Liver (tissue), 9 donors: ENCODE results near the gene SPAG16. TPM values are rescaled to one million over a fixed set of nuclear protein-coding genes. Genes with fewer than 3 reads are reported as not detected.

Source experiments
- DNase-seq: peaks from one replicate; pipeline ENCODE4 v3.0.0-alpha.2; 2017; ENCODE audit warnings: low spot score
- H3K27ac ChIP-seq, 2 donors: one replicate each; pipeline ENCODE4 v1.7.0; 2013; ENCODE audit warnings: inconsistent platforms in 2 of 2, low read length in 2 of 2, control low read depth in 1 of 2, low read depth in 1 of 2, mild to moderate bottlenecking in 1 of 2
- H3K27me3 ChIP-seq, 4 donors: one replicate each; pipeline versions ENCODE4 v1.6.1 to v1.7.0; 2013; ENCODE audit warnings: low read length in 3 of 4, inconsistent platforms in 1 of 4, mild to moderate bottlenecking in 1 of 4, moderate library complexity in 1 of 4; ENCODE audit not compliant: control insufficient read depth in 4 of 4, insufficient read depth in 4 of 4
- H3K36me3 ChIP-seq, 4 donors: one replicate each; pipeline versions ENCODE4 v1.6.1 to v1.7.0; 2013; ENCODE audit warnings: low read length in 3 of 4, mild to moderate bottlenecking in 3 of 4, low read depth in 1 of 4, moderate library complexity in 1 of 4; ENCODE audit not compliant: control insufficient read depth in 4 of 4, insufficient read depth in 3 of 4
- H3K4me1 ChIP-seq, 4 donors: one replicate each; pipeline versions ENCODE4 v1.6.1 to v1.7.0; 2013; ENCODE audit warnings: low read length in 3 of 4, mild to moderate bottlenecking in 3 of 4, moderate library complexity in 1 of 4; ENCODE audit not compliant: control insufficient read depth in 4 of 4, insufficient read depth in 4 of 4
- H3K4me3 ChIP-seq, 3 donors: one replicate each; pipeline versions ENCODE4 v1.6.1 to v1.7.0; 2013; ENCODE audit warnings: low read length in 3 of 3, control low read depth in 1 of 3, low read depth in 1 of 3, mild to moderate bottlenecking in 1 of 3
- H3K9ac ChIP-seq, 2 donors: one replicate each; pipeline ENCODE4 v1.7.0; 2013; ENCODE audit warnings: low read length in 2 of 2, mild to moderate bottlenecking in 2 of 2, moderate library complexity in 2 of 2, control low read depth in 1 of 2, low read depth in 1 of 2
- H3K9me3 ChIP-seq, 4 donors: one replicate each; pipeline versions ENCODE4 v1.6.1 to v1.7.0; 2013; ENCODE audit warnings: low read length in 3 of 4; ENCODE audit not compliant: control insufficient read depth in 4 of 4
- ATF3 ChIP-seq: IDR thresholded peaks from 2 replicates; pipeline ENCODE4 v1.6.1; 2016; ENCODE audit warnings: antibody characterized with exemption
- CTCF ChIP-seq: fragments of 150-350 bp; IDR thresholded peaks from 2 replicates; pipeline ENCODE4 v1.5.1; 2017; ENCODE audit warnings: improper control_type of control experiment, low read depth, low read length; ENCODE audit not compliant: missing input control
- EGR1 ChIP-seq, 2 donors: IDR thresholded peaks; 2 replicates each; pipeline ENCODE4 v1.6.1; 2016 to 2018; ENCODE audit warnings: antibody characterized with exemption in 2 of 2, low read depth in 2 of 2
- FOXA1 ChIP-seq: IDR thresholded peaks from 2 replicates; pipeline ENCODE4 v1.6.1; 2016; ENCODE audit warnings: antibody characterized with exemption
- FOXA2 ChIP-seq: IDR thresholded peaks from 2 replicates; pipeline ENCODE4 v1.6.1; 2016; ENCODE audit warnings: antibody characterized with exemption
- GABPA ChIP-seq, 2 donors: IDR thresholded peaks in 1 of 2; conservative IDR thresholded peaks in 1 of 2; 2 replicates each; pipeline ENCODE4 v1.6.1; 2016; ENCODE audit warnings: antibody characterized with exemption in 2 of 2, mild to moderate bottlenecking in 1 of 2, moderate library complexity in 1 of 2
- HNF4A ChIP-seq, 2 donors: conservative IDR thresholded peaks; 2 replicates each; pipeline ENCODE4 v1.6.1; 2016; ENCODE audit warnings: antibody characterized with exemption in 2 of 2, mild to moderate bottlenecking in 2 of 2
- HNF4G ChIP-seq: IDR thresholded peaks from 2 replicates; pipeline ENCODE4 v1.6.1; 2016; ENCODE audit warnings: antibody characterized with exemption
- JUND ChIP-seq, 2 donors: IDR thresholded peaks; 2 replicates each; pipeline ENCODE4 v1.6.1; 2016; ENCODE audit warnings: antibody characterized with exemption in 2 of 2
- NR2F2 ChIP-seq: IDR thresholded peaks from 2 replicates; pipeline ENCODE4 v1.6.1; 2016; ENCODE audit warnings: antibody characterized with exemption
- RAD21 ChIP-seq, 2 donors: IDR thresholded peaks; 2 replicates each; pipeline ENCODE4 v1.6.1; 2016; ENCODE audit warnings: antibody characterized with exemption in 2 of 2, mild to moderate bottlenecking in 2 of 2
- RXRA ChIP-seq, 2 donors: IDR thresholded peaks; 2 replicates each; pipeline ENCODE4 v1.6.1; 2017 to 2018; ENCODE audit warnings: antibody characterized with exemption in 2 of 2, mild to moderate bottlenecking in 1 of 2
- SP1 ChIP-seq: IDR thresholded peaks from 2 replicates; pipeline ENCODE4 v1.6.1; 2018; ENCODE audit warnings: antibody characterized with exemption, mild to moderate bottlenecking
- TAF1 ChIP-seq: conservative IDR thresholded peaks from 2 replicates; pipeline ENCODE4 v1.6.1; 2016; ENCODE audit warnings: antibody characterized with exemption, mild to moderate bottlenecking
- YY1 ChIP-seq: IDR thresholded peaks from 2 replicates; pipeline ENCODE4 v1.6.1; 2016; ENCODE audit warnings: antibody characterized with exemption, mild to moderate bottlenecking
- WGBS: extraction: QIAGEN DNeasy Blood & Tissue Kit; methylation state at CpG from one replicate; pipeline ENCODE4 v1.1.7; 2013; 5-methylcytosine and 5-hydroxymethylcytosine counted together
- polyA plus RNA-seq, 2 donors: library from polyadenylated mRNA; stranded (reverse) in 1 of 2; unstranded in 1 of 2; fragments of 200-250 nt in 1 of 2; fragments of >200 nt in 1 of 2; fragmentation: Nextera tagmentation in 1 of 2; extraction: Ambion mirVana in 1 of 2; gene quantifications; one replicate each; pipeline versions ENCODE4 v1.2.1 to v1.2.3, GENCODE V29; 2013 to 2015
- total RNA-seq, 2 donors: library from RNA; depleted of rRNA; stranded (reverse); fragments of >200 nt; gene quantifications; one replicate each; pipeline ENCODE4 v1.2.3, GENCODE V29; 2014
- TF ChIP-seq, protein P1 (sequence below): IDR thresholded peaks from 2 replicates; pipeline ENCODE4 v1.6.1; 2016; ENCODE audit warnings: antibody characterized with exemption
- TF ChIP-seq, protein P2 (sequence below): IDR thresholded peaks from 2 replicates; pipeline ENCODE4 v1.6.1; 2016; ENCODE audit warnings: antibody characterized with exemption
- TF ChIP-seq, protein P3 (sequence below): IDR thresholded peaks from 2 replicates; pipeline ENCODE4 v1.6.1; 2016; ENCODE audit warnings: antibody characterized with exemption, mild to moderate bottlenecking
- donor health status: healthy.
- donor health status: healthy.
- donor health status: healthy.
- donor health status: healthy.
- donor health status: healthy.

SPAG16 gene
- total and polyA plus RNA-seq, 4 donors = 6.4 to 12.7 (median 11.4) TPM

- H3K9ac ChIP-seq = no peak overlapping the region
- no peak overlapping the region for H3K4me3 ChIP-seq
- no peaks in the 10 kb centered on the region for H3K36me3 ChIP-seq
- no peaks in the 10 kb centered on the region for H3K27me3 ChIP-seq
- 81% methylated on average over 6 of the region's 6 CpGs for whole genome bisulfite sequencing
- no peak overlapping the region for H3K27ac ChIP-seq
- TF ChIP-seq FOXA1 = no peak
- TF ChIP-seq RAD21 (IDR thresholded peaks at IDR 0.05) = no peak
- TF ChIP-seq NR2F2 = no peak
- no peak for TF ChIP-seq FOXA2
- TF ChIP-seq SP1 = no peak
- H3K4me1 ChIP-seq = no peaks in the 10 kb centered on the region
- no peak for DNase-seq
- H3K9me3 ChIP-seq = peaks cover 0 to 4% (median 0%) of the 10 kb centered on the region in 4 donors
Observed at GRCh38 chr2:214004463-214004862, 720.2 kb downstream of the SPAG16 start.

DNA sequence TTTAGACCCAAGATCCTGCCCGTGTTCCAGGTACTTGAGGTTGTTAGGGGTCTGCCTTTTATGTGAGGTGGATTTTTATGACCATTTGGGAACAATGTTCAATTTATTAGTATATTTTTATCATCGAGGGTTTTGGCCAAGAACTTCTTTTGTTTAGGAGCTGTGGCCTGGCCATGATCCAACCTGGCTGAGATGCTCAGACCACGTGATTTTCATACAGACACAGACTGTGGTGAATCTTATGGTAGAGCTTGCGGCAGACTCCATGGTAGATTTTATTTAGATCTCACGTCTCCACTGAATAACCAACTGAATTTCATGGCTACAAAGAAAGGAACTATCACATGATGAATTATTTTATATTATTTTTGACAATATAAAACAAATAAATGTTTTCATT, 721.1 kb downstream of the SPAG16 start:
- WGBS = 66% methylated on average over 5 of the region's 5 CpGs
- H3K27ac ChIP-seq = no peak overlapping the region
- TF ChIP-seq NR2F2 (no peak), YY1 (no peak), SP1 (no peak), ATF3 (no peak), HNF4A (conservative IDR thresholded peaks at IDR 0.05) (no peak), HNF4G (no peak), RXRA (IDR thresholded peaks at IDR 0.05) (no peak)
- TF ChIP-seq, protein P1, sequence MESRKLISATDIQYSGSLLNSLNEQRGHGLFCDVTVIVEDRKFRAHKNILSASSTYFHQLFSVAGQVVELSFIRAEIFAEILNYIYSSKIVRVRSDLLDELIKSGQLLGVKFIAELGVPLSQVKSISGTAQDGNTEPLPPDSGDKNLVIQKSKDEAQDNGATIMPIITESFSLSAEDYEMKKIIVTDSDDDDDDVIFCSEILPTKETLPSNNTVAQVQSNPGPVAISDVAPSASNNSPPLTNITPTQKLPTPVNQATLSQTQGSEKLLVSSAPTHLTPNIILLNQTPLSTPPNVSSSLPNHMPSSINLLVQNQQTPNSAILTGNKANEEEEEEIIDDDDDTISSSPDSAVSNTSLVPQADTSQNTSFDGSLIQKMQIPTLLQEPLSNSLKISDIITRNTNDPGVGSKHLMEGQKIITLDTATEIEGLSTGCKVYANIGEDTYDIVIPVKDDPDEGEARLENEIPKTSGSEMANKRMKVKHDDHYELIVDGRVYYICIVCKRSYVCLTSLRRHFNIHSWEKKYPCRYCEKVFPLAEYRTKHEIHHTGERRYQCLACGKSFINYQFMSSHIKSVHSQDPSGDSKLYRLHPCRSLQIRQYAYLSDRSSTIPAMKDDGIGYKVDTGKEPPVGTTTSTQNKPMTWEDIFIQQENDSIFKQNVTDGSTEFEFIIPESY = no peak
- TF ChIP-seq, protein P2, sequence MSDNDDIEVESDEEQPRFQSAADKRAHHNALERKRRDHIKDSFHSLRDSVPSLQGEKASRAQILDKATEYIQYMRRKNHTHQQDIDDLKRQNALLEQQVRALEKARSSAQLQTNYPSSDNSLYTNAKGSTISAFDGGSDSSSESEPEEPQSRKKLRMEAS = no peak

GRCh38 chr2:214006601-214007000, 722.3 kb downstream of the SPAG16 start:
- Histone ChIP-seq H3K4me1 (no peaks in the 10 kb centered on the region), H3K27ac (no peak overlapping the region), H3K36me3 (no peaks in the 10 kb centered on the region), H3K9ac (no peak overlapping the region), H3K27me3 (no peaks in the 10 kb centered on the region), H3K9me3 (peaks cover 0 to 4% (median 0%) of the 10 kb centered on the region in 4 donors), H3K4me3 (no peak overlapping the region)
- DNase-seq = no peak
- WGBS = 54% methylated on average over 2 of the region's 2 CpGs
- TF ChIP-seq HNF4G (no peak), CTCF (no peak), GABPA (IDR thresholded peaks at IDR 0.05 in 1 of 2, conservative IDR thresholded peaks at IDR 0.05 in 1 of 2) (no peak), RXRA (IDR thresholded peaks at IDR 0.05) (no peak), ATF3 (no peak), EGR1 (IDR thresholded peaks at IDR 0.05; ENCODE audit: low read depth in 2 of 2) (no peak), JUND (IDR thresholded peaks at IDR 0.05) (no peak), SP1 (no peak), FOXA2 (no peak), TAF1 (no peak), HNF4A (conservative IDR thresholded peaks at IDR 0.05) (no peak), FOXA1 (no peak), RAD21 (IDR thresholded peaks at IDR 0.05) (no peak), YY1 (no peak)
- TF ChIP-seq, protein P3, sequence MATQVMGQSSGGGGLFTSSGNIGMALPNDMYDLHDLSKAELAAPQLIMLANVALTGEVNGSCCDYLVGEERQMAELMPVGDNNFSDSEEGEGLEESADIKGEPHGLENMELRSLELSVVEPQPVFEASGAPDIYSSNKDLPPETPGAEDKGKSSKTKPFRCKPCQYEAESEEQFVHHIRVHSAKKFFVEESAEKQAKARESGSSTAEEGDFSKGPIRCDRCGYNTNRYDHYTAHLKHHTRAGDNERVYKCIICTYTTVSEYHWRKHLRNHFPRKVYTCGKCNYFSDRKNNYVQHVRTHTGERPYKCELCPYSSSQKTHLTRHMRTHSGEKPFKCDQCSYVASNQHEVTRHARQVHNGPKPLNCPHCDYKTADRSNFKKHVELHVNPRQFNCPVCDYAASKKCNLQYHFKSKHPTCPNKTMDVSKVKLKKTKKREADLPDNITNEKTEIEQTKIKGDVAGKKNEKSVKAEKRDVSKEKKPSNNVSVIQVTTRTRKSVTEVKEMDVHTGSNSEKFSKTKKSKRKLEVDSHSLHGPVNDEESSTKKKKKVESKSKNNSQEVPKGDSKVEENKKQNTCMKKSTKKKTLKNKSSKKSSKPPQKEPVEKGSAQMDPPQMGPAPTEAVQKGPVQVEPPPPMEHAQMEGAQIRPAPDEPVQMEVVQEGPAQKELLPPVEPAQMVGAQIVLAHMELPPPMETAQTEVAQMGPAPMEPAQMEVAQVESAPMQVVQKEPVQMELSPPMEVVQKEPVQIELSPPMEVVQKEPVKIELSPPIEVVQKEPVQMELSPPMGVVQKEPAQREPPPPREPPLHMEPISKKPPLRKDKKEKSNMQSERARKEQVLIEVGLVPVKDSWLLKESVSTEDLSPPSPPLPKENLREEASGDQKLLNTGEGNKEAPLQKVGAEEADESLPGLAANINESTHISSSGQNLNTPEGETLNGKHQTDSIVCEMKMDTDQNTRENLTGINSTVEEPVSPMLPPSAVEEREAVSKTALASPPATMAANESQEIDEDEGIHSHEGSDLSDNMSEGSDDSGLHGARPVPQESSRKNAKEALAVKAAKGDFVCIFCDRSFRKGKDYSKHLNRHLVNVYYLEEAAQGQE = no peak
- TF ChIP-seq, protein P2 = no peak

More for the DNA sequence above, 721.1 kb downstream of the SPAG16 start:
- Histone ChIP-seq H3K4me3 (no peak overlapping the region), H3K9me3 (peaks cover 0 to 4% (median 0%) of the 10 kb centered on the region in 4 donors), H3K4me1 (no peaks in the 10 kb centered on the region), H3K27me3 (no peaks in the 10 kb centered on the region), H3K36me3 (no peaks in the 10 kb centered on the region), H3K9ac (no peak overlapping the region)
- DNase-seq = no peak
